WTC11 (cell line): ENCODE measurements around the gene RPL18. TPM values are rescaled to one million over a fixed set of nuclear protein-coding genes. Genes with fewer than 3 reads are reported as not detected.

Experiments used
- ATAC-seq: fragments of 200-7000 bp; cut with Tn5 transposase; 2 replicates; pipeline ENCODE4 v1.10.0; 2021; ENCODE audit warnings: mild to moderate bottlenecking, moderate library complexity
- CTCF ChIA-PET: fragments of 300-600 bp; sonication (Branson Sonifier 250); formaldehyde crosslinking; loops from one replicate; lab custom pipeline; 2021; ENCODE audit warnings: antibody characterized with exemption; lab: Charles Lee
- POLR2A ChIA-PET: fragments of 350-600 bp; sonication (Branson Sonifier 250); formaldehyde crosslinking; loops from one replicate; lab custom pipeline; 2021; ENCODE audit warnings: antibody characterized with exemption; lab: Charles Lee
- DNase-seq: peaks from one replicate; pipeline ENCODE4 v3.0.0; 2021; ENCODE audit warnings: low spot score
- H3K27ac Mint-ChIP-seq: 2 replicates; pipeline ENCODE4 v1.8.0; 2021; ENCODE audit warnings: mixed read lengths
- H3K27me3 Mint-ChIP-seq: 2 replicates; pipeline ENCODE4 v1.8.0; 2021; ENCODE audit warnings: low read depth, mild to moderate bottlenecking, moderate library complexity, mixed read lengths
- H3K36me3 Mint-ChIP-seq: 2 replicates; pipeline ENCODE4 v1.8.0; 2021; ENCODE audit warnings: mixed read lengths
- H3K4me1 Mint-ChIP-seq: 2 replicates; pipeline ENCODE4 v1.8.0; 2022; ENCODE audit warnings: mixed read lengths
- H3K4me3 Mint-ChIP-seq: 2 replicates; pipeline ENCODE4 v1.8.0; 2021; ENCODE audit warnings: mild to moderate bottlenecking, moderate library complexity, mixed read lengths
- H3K9me3 Mint-ChIP-seq: 2 replicates; pipeline ENCODE4 v1.8.0; 2021; ENCODE audit warnings: mixed read lengths
- AFF4 ChIP-seq: sonication (generic); formaldehyde crosslinking; IDR thresholded peaks from 2 replicates; pipeline ENCODE4 v1.8.1; 2023; ENCODE audit warnings: mild to moderate bottlenecking, missing genetic modification reagents, borderline replicate concordance
- ATF2 ChIP-seq: sonication (generic); formaldehyde crosslinking; IDR thresholded peaks from 2 replicates; pipeline ENCODE4 v1.8.1; 2022; ENCODE audit warnings: low read depth, missing genetic modification reagents, borderline replicate concordance
- ATF3 ChIP-seq: sonication (generic); formaldehyde crosslinking; conservative IDR thresholded peaks from 2 replicates; pipeline ENCODE4 v1.8.1; 2022; ENCODE audit warnings: mild to moderate bottlenecking, missing genetic modification reagents
- CDX4 ChIP-seq: fragments of 250-450 bp; sonication (Bioruptor Pico); IDR thresholded peaks from 2 replicates; pipeline ENCODE4 v1.9.0; 2021; ENCODE audit warnings: moderate library complexity, mild to moderate bottlenecking, inconsistent platforms, borderline replicate concordance
- E2F5 ChIP-seq: sonication (generic); formaldehyde crosslinking; IDR thresholded peaks from 2 replicates; pipeline ENCODE4 v1.8.1; 2022; ENCODE audit warnings: mild to moderate bottlenecking, moderate library complexity, missing genetic modification reagents
- GABPB1 ChIP-seq: sonication (generic); formaldehyde crosslinking; IDR thresholded peaks from 2 replicates; pipeline ENCODE4 v1.8.1; 2023; ENCODE audit warnings: mild to moderate bottlenecking, missing genetic modification reagents
- HMGA2 ChIP-seq: fragments of 250-450 bp; sonication (Bioruptor Pico); IDR thresholded peaks from 2 replicates; pipeline ENCODE4 v1.4.0; 2021; ENCODE audit warnings: mild to moderate bottlenecking, moderate library complexity
- IRF1 ChIP-seq: sonication (generic); formaldehyde crosslinking; IDR thresholded peaks from 2 replicates; pipeline ENCODE4 v1.8.0; 2023; ENCODE audit warnings: missing genetic modification reagents
- JUN ChIP-seq: sonication (generic); formaldehyde crosslinking; IDR thresholded peaks from 2 replicates; pipeline ENCODE4 v1.8.0; 2023; ENCODE audit warnings: mild to moderate bottlenecking, missing genetic modification reagents
- KAT7 ChIP-seq: sonication (generic); formaldehyde crosslinking; IDR thresholded peaks from 2 replicates; pipeline ENCODE4 v1.8.1; 2023; ENCODE audit warnings: missing genetic modification reagents, mild to moderate bottlenecking, borderline replicate concordance
- NR1H2 ChIP-seq: sonication (generic); formaldehyde crosslinking; IDR thresholded peaks from 2 replicates; pipeline ENCODE4 v1.9.0; 2021; ENCODE audit warnings: mild to moderate bottlenecking, moderate library complexity, missing genetic modification reagents
- NR3C1 ChIP-seq: sonication (generic); formaldehyde crosslinking; conservative IDR thresholded peaks from 2 replicates; pipeline ENCODE4 v1.8.1; 2023; ENCODE audit warnings: low read depth, mild to moderate bottlenecking, missing genetic modification reagents
- RELA ChIP-seq: sonication (generic); formaldehyde crosslinking; IDR thresholded peaks from 2 replicates; pipeline ENCODE4 v1.8.1; 2022; ENCODE audit warnings: missing genetic modification reagents, mild to moderate bottlenecking, borderline replicate concordance
- RORB ChIP-seq: fragments of 250-450 bp; sonication (Bioruptor Pico); IDR thresholded peaks from 2 replicates; pipeline ENCODE4 v1.9.0; 2021; ENCODE audit warnings: mild to moderate bottlenecking
- SOX15 ChIP-seq: fragments of 250-450 bp; sonication (Bioruptor Pico); IDR thresholded peaks from 2 replicates; pipeline ENCODE4 v1.9.0; 2021; ENCODE audit warnings: mild to moderate bottlenecking
- SP1 ChIP-seq: sonication (generic); formaldehyde crosslinking; conservative IDR thresholded peaks from 2 replicates; pipeline ENCODE4 v1.8.1; 2022; ENCODE audit warnings: missing genetic modification reagents
- ZBTB43 ChIP-seq: sonication (generic); formaldehyde crosslinking; IDR thresholded peaks from 2 replicates; pipeline ENCODE4 v1.8.1; 2023; ENCODE audit warnings: mild to moderate bottlenecking, missing genetic modification reagents
- ZNF121 ChIP-seq: sonication (generic); formaldehyde crosslinking; IDR thresholded peaks from 2 replicates; pipeline ENCODE4 v1.8.0; 2023; ENCODE audit warnings: missing genetic modification reagents
- ZNF219 ChIP-seq: sonication (generic); formaldehyde crosslinking; IDR thresholded peaks from 2 replicates; pipeline ENCODE4 v1.8.0; 2023; ENCODE audit warnings: missing genetic modification reagents, mild to moderate bottlenecking, borderline replicate concordance
- ZNF263 ChIP-seq: sonication (generic); formaldehyde crosslinking; IDR thresholded peaks from 2 replicates; pipeline ENCODE4 v1.8.1; 2022; ENCODE audit warnings: low read depth, mild to moderate bottlenecking, moderate library complexity, missing genetic modification reagents
- ZNF317 ChIP-seq: sonication (generic); formaldehyde crosslinking; IDR thresholded peaks from 2 replicates; pipeline ENCODE4 v1.8.1; 2023; ENCODE audit warnings: low read depth, mild to moderate bottlenecking, moderate library complexity, missing genetic modification reagents, borderline replicate concordance
- ZNF532 ChIP-seq: fragments of 250-450 bp; sonication (Bioruptor Pico); IDR thresholded peaks from 2 replicates; pipeline ENCODE4 v1.9.0; 2021; ENCODE audit warnings: mild to moderate bottlenecking, borderline replicate concordance
- ZNF671 ChIP-seq: fragments of 250-450 bp; sonication (Bioruptor Pico); IDR thresholded peaks from 2 replicates; pipeline ENCODE4 v1.8.0; 2021; ENCODE audit warnings: mild to moderate bottlenecking
- total RNA-seq: library from RNA; stranded (reverse); gene quantifications from 3 replicates; pipeline ENCODE4 v1.2.3, GENCODE V29; 2021

The RPL18 gene
- total RNA-seq, 1 experiment from 2014 or later, result 1,712 TPM

- TF ChIP-seq E2F5 (CRISPR knock-in tag), result no peak
- TF ChIP-seq ATF3 (CRISPR knock-in tag), result no peak
- no peak for TF ChIP-seq ATF2 (CRISPR knock-in tag)
- no peak for TF ChIP-seq SOX15 (CRISPR knock-in tag)
- TF ChIP-seq ZNF671, result no peak
- TF ChIP-seq RORB (CRISPR knock-in tag), result no peak
- TF ChIP-seq RELA, result no peak
- no peak for TF ChIP-seq NR1H2 (CRISPR knock-in tag)
- TF ChIP-seq ZBTB43 (CRISPR knock-in tag), result peak; percentile 68; the same call in 1 of the 2 replicates
- TF ChIP-seq JUN (CRISPR knock-in tag), result no peak; the same call in 1 of the 2 replicates
- peak; percentile 60 for TF ChIP-seq GABPB1 (CRISPR knock-in tag)
- no peak for TF ChIP-seq NR3C1 (CRISPR knock-in tag)
These were observed at the start of gene RPL18, which contains the start of gene SPHK2 (continued) for GRCh38 chr19:48618916-48619691.

- no peak for ATAC-seq
- H3K27ac Mint-ChIP-seq, result no peak overlapping the region
- CTCF ChIA-PET, result no interaction called here
- no peak for TF ChIP-seq ZNF121 (CRISPR knock-in tag)
- no peak for TF ChIP-seq ZNF532 (CRISPR knock-in tag)
- TF ChIP-seq IRF1, result no peak
- no peak for TF ChIP-seq KAT7 (CRISPR knock-in tag)
- no peak for TF ChIP-seq ZNF219 (CRISPR knock-in tag)
- TF ChIP-seq AFF4 (CRISPR knock-in tag), result no peak
- TF ChIP-seq HMGA2 (CRISPR knock-in tag), result no peak
- TF ChIP-seq GABPB1 (CRISPR knock-in tag), result no peak
- TF ChIP-seq ZNF263, result no peak
- TF ChIP-seq ZNF317, result no peak
- TF ChIP-seq SP1 (CRISPR knock-in tag), result no peak
- TF ChIP-seq CDX4 (CRISPR knock-in tag), result no peak
These were observed 49.8 kb upstream of the RPL18 start for GRCh38 chr19:48668761-48669160.

More at GRCh38 chr19:48668761-48669160, 49.8 kb upstream of the RPL18 start:
- no peak for DNase-seq
- peaks cover 3% of the 10 kb centered on the region for H3K27me3 Mint-ChIP-seq
- H3K4me3 Mint-ChIP-seq, result no peak overlapping the region
- POLR2A ChIA-PET, result no interaction called here
- H3K9me3 Mint-ChIP-seq, result peaks cover 10% of the 10 kb centered on the region
- H3K36me3 Mint-ChIP-seq, result no peaks in the 10 kb centered on the region
- H3K4me1 Mint-ChIP-seq, result peaks cover 6% of the 10 kb centered on the region
